Progenitor cell of endocrine pancreas (in vitro differentiated cells): Measurements from ENCODE around the gene CRIP2. TPM values are rescaled to one million over a fixed set of nuclear protein-coding genes. Genes with fewer than 3 reads are reported as not detected.

Source experiments
- DNase-seq: peaks from one replicate; pipeline ENCODE4 v3.0.0; 2021; ENCODE audit warnings: low spot score; ENCODE audit not compliant: unreplicated experiment
- H3K27ac Mint-ChIP-seq: 2 replicates; pipeline ENCODE4 v1.8.0; 2021; ENCODE audit warnings: mild to moderate bottlenecking, moderate library complexity, mixed read lengths
- H3K27me3 Mint-ChIP-seq: 2 replicates; pipeline ENCODE4 v1.8.0; 2021; ENCODE audit warnings: mixed read lengths
- H3K36me3 Mint-ChIP-seq: 2 replicates; pipeline ENCODE4 v1.8.0; 2022; ENCODE audit warnings: mixed read lengths; ENCODE audit not compliant: insufficient read depth
- H3K4me1 Mint-ChIP-seq: 2 replicates; pipeline ENCODE4 v1.8.0; 2021; ENCODE audit warnings: low read depth, mixed read lengths
- H3K4me3 Mint-ChIP-seq: 2 replicates; pipeline ENCODE4 v1.8.0; 2021; ENCODE audit warnings: low read depth, mild to moderate bottlenecking, moderate library complexity, mixed read lengths
- H3K9me3 Mint-ChIP-seq: 2 replicates; pipeline ENCODE4 v1.8.0; 2021; ENCODE audit warnings: low read depth, mixed read lengths
- CTCF ChIP-seq: fragments of 200-600 bp; sonication (generic); IDR thresholded peaks from one replicate; pipeline ENCODE4 v1.5.0; 2021; ENCODE audit warnings: antibody characterized with exemption, mild to moderate bottlenecking; ENCODE audit not compliant: unreplicated experiment
- total RNA-seq: library from RNA; stranded (reverse); gene quantifications from 2 replicates; pipeline ENCODE4 v1.2.1, GENCODE V29; 2021

Gene CRIP2
- total RNA-seq, 1 donor from 2014 or later, result 19.6 TPM

DNA sequence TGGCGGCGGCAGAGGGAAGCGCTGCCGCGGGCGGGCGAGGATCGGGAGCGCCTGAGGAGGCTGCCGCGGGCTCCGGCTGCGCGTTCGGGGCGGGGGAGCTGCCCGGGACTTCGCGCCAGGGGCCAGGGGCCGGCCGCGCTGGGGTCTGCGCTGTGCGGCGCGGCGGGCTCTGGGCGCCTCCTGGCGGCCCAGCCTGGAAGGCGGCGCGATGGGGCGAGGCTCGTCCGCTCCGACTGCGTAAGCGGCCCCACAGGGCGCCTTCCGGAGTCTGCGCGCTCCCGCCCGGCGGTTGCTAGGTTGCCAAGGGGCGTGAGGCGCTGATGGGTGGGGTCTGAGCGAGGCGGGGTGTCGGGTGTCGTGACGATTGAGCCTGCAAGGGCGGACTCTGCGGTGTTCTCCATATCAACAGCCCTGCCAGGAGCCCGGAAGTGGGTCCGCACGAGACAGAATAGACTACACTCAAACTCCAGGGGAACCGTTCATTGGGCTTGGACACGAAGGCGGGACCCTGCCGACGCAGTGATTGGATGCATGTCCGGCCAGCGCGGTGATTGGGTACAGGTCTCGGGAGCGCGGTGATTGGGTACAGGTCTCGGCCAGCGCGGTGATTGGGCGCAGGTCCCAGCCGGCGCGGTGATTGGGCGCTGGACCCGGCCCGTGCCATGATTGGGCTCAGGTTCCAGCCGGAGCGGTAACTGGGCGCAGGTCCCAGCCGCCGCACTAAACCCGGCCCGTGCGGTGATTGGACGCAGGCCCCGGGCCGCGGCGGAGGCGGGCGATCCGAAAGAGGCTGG, 16.1 kb downstream of the CRIP2 start, which contains the start of gene TEDC1:
Gene TEDC1, plus strand, starts transcription at position 675 of the 794 bp plus-strand sequence. CDS start 130 bp downstream, outside the sequence.
- Mint-ChIP-seq H3K4me3 (peak within 1 kb of the TSS; percentile 78), H3K9me3 (no peaks in the 10 kb centered on the region), H3K27me3 (peaks cover 8% of the 10 kb centered on the region), H3K4me1 (peaks cover 6% of the 10 kb centered on the region), H3K27ac (peak within 1 kb of the TSS; percentile 96), H3K36me3 (no peaks in the 10 kb centered on the region)
- peak; percentile 87 for TF ChIP-seq CTCF
- DNase-seq, result peak; percentile 98

DNA sequence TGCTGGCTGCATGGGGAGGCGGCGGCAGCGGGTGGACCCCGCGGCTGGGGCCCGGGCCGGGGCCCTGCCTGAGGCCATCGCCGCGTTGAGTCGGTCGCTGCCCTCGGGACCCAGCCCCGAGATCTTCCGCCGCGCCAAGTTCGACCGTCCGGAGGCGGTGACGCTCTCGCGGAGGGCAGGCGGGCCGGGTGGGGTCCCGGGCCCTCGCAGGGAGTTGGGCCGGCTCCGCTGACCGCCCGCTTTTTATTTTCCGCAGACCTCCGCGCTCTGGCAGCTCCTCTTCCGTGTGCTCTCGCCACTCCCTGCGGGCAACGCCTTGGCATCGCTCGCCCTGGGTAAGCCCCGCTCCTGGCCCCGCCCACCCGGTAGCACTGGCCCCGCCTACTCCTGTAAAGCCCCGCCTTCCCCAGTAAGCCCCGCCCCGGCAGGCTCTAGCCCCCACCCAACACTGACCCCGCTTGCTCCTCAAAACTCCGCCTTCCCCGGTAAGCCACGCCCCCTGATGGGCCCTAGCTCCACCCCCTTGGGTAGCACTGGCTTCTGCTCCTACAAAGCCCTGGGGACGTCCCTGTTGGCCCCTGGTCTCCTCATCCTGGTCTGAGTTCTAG, 16.8 kb downstream of the CRIP2 start:
- Mint-ChIP-seq H3K27me3 (peaks cover 4% of the 10 kb centered on the region), H3K9me3 (no peaks in the 10 kb centered on the region), H3K4me1 (peaks cover 4% of the 10 kb centered on the region), H3K27ac (peak overlapping the region; percentile 96), H3K36me3 (no peaks in the 10 kb centered on the region), H3K4me3 (peak overlapping the region; percentile 78)
- no peak for TF ChIP-seq CTCF
- peak; percentile 56 for DNase-seq

- Mint-ChIP-seq H3K27me3 (no peaks in the 10 kb centered on the region), H3K36me3 (no peaks in the 10 kb centered on the region), H3K4me3 (peak overlapping the region; percentile 78), H3K9me3 (no peaks in the 10 kb centered on the region), H3K4me1 (peaks cover 4% of the 10 kb centered on the region), H3K27ac (no peak overlapping the region)
- DNase-seq, result no peak
- TF ChIP-seq CTCF, result no peak
Observed at GRCh38 chr14:105492031-105492970, 17.7 kb downstream of the CRIP2 start.

GRCh38 chr14:105492971-105493871, 18.6 kb downstream of the CRIP2 start:
- Mint-ChIP-seq H3K27ac (no peak overlapping the region), H3K36me3 (no peaks in the 10 kb centered on the region), H3K27me3 (no peaks in the 10 kb centered on the region), H3K4me3 (peak overlapping the region; percentile 40), H3K9me3 (no peaks in the 10 kb centered on the region), H3K4me1 (peaks cover 4% of the 10 kb centered on the region)
- no peak for TF ChIP-seq CTCF
- no peak for DNase-seq
